GM23338 (cell line): ENCODE data around the gene XRRA1.

Source experiments
- CREB1 ChIP-seq: fragments of 250-450 bp; sonication (Bioruptor Pico); IDR thresholded peaks from 2 replicates; pipeline ENCODE4 v1.5.0; 2020; ENCODE audit warnings: low read depth, mild to moderate bottlenecking, moderate library complexity
- EZH2 ChIP-seq: fragments of 200-600 bp; sonication (generic); IDR thresholded peaks from one replicate; pipeline ENCODE4 v1.8.0; 2017; ENCODE audit warnings: antibody characterized with exemption, mild to moderate bottlenecking, low read depth; ENCODE audit not compliant: unreplicated experiment
- EZH2phosphoT487 ChIP-seq: fragments of 200-600 bp; sonication (generic); IDR thresholded peaks from one replicate; pipeline ENCODE4 v1.8.1; 2018; ENCODE audit warnings: antibody characterized with exemption; ENCODE audit not compliant: unreplicated experiment
- NANOG ChIP-seq: IDR thresholded peaks from 2 replicates; pipeline ENCODE4 v1.6.1; 2016; ENCODE audit warnings: antibody characterized with exemption, borderline replicate concordance
- POLR2AphosphoS5 ChIP-seq: IDR thresholded peaks from 2 replicates; pipeline ENCODE4 v1.6.1; 2016; ENCODE audit warnings: antibody characterized with exemption, low read depth
- STAT1 ChIP-seq: IDR thresholded peaks from one replicate; pipeline ENCODE4 v1.6.1; 2016; ENCODE audit warnings: antibody characterized with exemption; ENCODE audit not compliant: unreplicated experiment
- ZNF331 ChIP-seq: fragments of 250-450 bp; sonication (Bioruptor Pico); IDR thresholded peaks from 2 replicates; pipeline ENCODE4 v1.5.0; 2020; ENCODE audit warnings: low read depth, mild to moderate bottlenecking, moderate library complexity
- TF ChIP-seq, protein P1 (sequence below), 2 experiments: fragments of 200-600 bp in 1 of 2; sonication (generic) in 1 of 2; conservative IDR thresholded peaks; 2 replicates each; pipeline versions ENCODE4 v1.5.1 to v1.6.1; 2016 to 2017; ENCODE audit warnings: antibody characterized with exemption in 2 of 2, low read depth in 2 of 2, mild to moderate bottlenecking in 2 of 2, moderate library complexity in 1 of 2
- TF ChIP-seq, protein P2 (sequence below): IDR thresholded peaks from one replicate; pipeline ENCODE4 v1.6.1; 2018; ENCODE audit warnings: antibody characterized with exemption; ENCODE audit not compliant: unreplicated experiment

GRCh38 chr11:74845978-74846517, 102.8 kb downstream of the XRRA1 start:
- TF ChIP-seq, protein P1, sequence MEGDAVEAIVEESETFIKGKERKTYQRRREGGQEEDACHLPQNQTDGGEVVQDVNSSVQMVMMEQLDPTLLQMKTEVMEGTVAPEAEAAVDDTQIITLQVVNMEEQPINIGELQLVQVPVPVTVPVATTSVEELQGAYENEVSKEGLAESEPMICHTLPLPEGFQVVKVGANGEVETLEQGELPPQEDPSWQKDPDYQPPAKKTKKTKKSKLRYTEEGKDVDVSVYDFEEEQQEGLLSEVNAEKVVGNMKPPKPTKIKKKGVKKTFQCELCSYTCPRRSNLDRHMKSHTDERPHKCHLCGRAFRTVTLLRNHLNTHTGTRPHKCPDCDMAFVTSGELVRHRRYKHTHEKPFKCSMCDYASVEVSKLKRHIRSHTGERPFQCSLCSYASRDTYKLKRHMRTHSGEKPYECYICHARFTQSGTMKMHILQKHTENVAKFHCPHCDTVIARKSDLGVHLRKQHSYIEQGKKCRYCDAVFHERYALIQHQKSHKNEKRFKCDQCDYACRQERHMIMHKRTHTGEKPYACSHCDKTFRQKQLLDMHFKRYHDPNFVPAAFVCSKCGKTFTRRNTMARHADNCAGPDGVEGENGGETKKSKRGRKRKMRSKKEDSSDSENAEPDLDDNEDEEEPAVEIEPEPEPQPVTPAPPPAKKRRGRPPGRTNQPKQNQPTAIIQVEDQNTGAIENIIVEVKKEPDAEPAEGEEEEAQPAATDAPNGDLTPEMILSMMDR (conservative IDR thresholded peaks at IDR 0.05; ENCODE audit: low read depth in 2 of 2), result no peak
- no peak for TF ChIP-seq POLR2AphosphoS5
- no peak for TF ChIP-seq EZH2
- TF ChIP-seq, protein P2, sequence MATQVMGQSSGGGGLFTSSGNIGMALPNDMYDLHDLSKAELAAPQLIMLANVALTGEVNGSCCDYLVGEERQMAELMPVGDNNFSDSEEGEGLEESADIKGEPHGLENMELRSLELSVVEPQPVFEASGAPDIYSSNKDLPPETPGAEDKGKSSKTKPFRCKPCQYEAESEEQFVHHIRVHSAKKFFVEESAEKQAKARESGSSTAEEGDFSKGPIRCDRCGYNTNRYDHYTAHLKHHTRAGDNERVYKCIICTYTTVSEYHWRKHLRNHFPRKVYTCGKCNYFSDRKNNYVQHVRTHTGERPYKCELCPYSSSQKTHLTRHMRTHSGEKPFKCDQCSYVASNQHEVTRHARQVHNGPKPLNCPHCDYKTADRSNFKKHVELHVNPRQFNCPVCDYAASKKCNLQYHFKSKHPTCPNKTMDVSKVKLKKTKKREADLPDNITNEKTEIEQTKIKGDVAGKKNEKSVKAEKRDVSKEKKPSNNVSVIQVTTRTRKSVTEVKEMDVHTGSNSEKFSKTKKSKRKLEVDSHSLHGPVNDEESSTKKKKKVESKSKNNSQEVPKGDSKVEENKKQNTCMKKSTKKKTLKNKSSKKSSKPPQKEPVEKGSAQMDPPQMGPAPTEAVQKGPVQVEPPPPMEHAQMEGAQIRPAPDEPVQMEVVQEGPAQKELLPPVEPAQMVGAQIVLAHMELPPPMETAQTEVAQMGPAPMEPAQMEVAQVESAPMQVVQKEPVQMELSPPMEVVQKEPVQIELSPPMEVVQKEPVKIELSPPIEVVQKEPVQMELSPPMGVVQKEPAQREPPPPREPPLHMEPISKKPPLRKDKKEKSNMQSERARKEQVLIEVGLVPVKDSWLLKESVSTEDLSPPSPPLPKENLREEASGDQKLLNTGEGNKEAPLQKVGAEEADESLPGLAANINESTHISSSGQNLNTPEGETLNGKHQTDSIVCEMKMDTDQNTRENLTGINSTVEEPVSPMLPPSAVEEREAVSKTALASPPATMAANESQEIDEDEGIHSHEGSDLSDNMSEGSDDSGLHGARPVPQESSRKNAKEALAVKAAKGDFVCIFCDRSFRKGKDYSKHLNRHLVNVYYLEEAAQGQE, result no peak
- TF ChIP-seq CREB1 (CRISPR knock-in tag), result no peak
- no peak for TF ChIP-seq EZH2phosphoT487
- no peak for TF ChIP-seq NANOG
- TF ChIP-seq STAT1, result no peak
- TF ChIP-seq ZNF331 (CRISPR knock-in tag), result no peak
